GM18526 (cell line): ENCODE results near the gene PTPRN2.

Experiments used
- POLR2A ChIP-seq: IDR thresholded peaks from 3 replicates; pipeline ENCODE4 v1.6.1; 2011; ENCODE audit not compliant: insufficient read length; ENCODE audit errors: extremely low read depth

Gene PTPRN2

GRCh38 chr7:157946398-157947060 is 641.1 kb downstream of the PTPRN2 start:
- TF ChIP-seq POLR2A, result no peak

DNA sequence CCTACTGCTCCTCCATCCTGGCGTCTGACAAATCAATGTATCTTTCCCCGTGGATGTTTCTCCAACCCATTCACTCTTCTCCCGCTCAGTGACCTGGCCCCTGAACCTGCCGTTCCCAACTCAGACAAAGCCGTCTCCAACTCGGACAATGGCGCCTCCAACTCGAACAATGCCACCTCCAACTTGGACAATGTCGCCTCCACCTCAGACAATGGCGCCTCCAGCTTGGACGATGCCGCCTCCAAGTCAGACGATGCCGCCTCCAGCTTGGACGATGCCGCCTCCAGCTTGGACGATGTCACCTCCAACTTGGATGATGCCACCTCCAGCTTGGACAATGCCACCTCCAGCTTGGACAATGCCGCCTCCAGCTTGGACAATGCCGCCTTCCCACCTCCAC is 642.2 kb downstream of the PTPRN2 start:
- TF ChIP-seq POLR2A, result no peak

- TF ChIP-seq POLR2A, result no peak
Observed at GRCh38 chr7:157944734-157945291, 642.8 kb downstream of the PTPRN2 start.

DNA sequence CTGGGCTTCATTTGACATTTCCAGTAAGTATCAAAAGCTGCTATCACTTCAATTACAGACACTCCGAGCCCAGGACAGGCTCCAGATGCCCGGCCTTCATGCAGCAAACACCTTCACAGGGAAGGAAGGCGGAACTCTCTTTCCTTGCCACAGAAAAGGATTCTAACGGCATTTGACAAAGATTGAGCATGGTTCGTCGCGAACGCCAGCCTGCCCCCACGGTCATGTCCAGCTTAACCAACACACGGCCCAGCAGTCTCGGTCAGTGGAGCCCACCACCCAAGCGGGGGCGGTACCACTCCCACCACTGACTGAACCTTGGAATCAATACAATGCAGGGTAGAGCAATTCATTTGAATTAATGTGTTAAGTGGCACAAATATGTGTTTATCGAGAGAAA is 643.6 kb downstream of the PTPRN2 start:
- TF ChIP-seq POLR2A, result no peak

- TF ChIP-seq POLR2A, result no peak
Observed at GRCh38 chr7:157943561-157943960, 644.1 kb downstream of the PTPRN2 start.

- TF ChIP-seq POLR2A, result no peak
Observed at GRCh38 chr7:157941210-157941609, 646.4 kb downstream of the PTPRN2 start.

DNA sequence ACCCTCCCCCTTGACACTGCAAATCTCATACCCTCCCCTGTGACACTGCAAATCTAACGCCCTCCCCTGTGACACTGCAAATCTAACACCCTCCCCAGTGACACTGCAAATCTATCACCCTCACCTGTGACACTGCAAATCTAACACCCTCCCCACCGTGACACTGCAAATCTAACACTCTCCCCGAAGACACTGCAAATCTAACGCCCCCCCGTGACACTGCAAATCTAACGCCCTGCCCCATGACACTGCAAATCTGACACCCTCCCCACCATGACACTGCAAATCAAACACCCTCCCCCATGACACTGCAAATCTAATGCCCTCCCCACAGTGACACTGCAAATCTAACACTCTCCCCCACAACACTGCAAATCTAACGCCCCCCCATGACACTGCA is 647.1 kb downstream of the PTPRN2 start:
- no peak for TF ChIP-seq POLR2A

DNA sequence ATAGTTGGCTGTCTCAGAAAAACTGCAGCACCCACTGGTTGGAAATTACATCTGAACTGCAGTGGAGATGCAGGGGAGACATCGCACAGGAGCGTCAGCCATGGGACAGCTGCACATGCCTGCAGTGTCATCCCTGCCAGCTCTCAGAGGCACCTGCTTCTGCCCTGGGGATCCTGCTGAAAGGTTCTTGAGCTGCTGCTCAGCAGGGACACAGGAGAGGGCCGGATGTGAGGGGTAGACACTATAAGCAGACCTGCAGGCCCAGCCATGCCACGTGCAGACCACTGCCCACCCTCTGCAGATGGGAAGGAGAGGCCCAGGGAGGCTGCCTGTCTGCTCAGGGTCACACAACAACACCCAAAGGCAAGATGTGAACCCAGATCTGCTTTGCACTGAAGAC is 649.4 kb downstream of the PTPRN2 start:
- no peak for TF ChIP-seq POLR2A

DNA sequence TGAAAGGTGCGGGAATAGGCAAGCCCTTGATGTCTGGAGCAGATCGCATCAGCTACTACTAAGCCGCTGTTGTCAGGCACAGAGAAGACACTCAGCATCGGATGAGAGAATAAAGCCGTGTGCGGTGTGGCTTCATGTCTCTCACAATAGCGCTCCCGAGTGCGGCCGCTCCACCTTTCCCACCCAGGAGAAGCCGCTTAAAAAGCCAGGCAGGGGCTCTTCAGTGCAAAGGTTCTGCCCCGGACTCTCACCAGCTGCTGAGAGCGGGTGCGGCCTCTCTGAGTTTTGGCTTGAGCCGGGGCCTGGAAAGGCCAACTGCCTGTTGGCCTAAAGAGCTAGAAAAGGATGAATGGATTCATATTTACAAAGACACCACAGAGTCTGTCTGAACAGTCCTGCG is 650.2 kb downstream of the PTPRN2 start:
- TF ChIP-seq POLR2A, result no peak

- TF ChIP-seq POLR2A, result no peak
Observed at GRCh38 chr7:157936976-157937375, 650.6 kb downstream of the PTPRN2 start.

GRCh38 chr7:157932498-157933218 is 655.0 kb downstream of the PTPRN2 start:
- no peak for TF ChIP-seq POLR2A

- TF ChIP-seq POLR2A, result no peak
Observed at GRCh38 chr7:157930926-157931466, 656.6 kb downstream of the PTPRN2 start.

GRCh38 chr7:157930441-157930840 is 657.2 kb downstream of the PTPRN2 start:
- no peak for TF ChIP-seq POLR2A

GRCh38 chr7:157929671-157930070 is 658.0 kb downstream of the PTPRN2 start:
- TF ChIP-seq POLR2A, result no peak

GRCh38 chr7:157928808-157929425 is 658.7 kb downstream of the PTPRN2 start:
- no peak for TF ChIP-seq POLR2A
